ENCODE data around the gene KIAA0753.

DNA sequence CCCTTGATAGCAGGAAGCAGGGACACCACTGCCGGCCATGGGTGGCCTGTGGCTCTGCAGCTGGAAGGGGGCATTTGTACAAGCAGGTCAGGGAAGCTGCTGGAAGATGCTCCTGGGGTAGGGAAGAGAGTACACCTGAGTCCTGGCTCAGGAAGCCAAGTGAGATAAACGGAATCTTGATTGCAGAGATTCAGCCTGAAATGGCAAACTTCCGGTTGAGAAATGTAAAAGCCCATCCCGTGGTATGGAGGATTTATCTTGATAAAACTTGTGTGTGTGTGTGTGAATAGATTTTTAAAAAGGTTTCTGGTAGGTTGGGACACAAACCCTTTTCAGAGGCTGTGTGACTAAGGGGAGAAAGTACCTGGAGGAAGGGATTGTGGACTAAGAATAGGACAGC, 40.7 kb upstream of the KIAA0753 start:
- TF ChIP-seq, protein P1, sequence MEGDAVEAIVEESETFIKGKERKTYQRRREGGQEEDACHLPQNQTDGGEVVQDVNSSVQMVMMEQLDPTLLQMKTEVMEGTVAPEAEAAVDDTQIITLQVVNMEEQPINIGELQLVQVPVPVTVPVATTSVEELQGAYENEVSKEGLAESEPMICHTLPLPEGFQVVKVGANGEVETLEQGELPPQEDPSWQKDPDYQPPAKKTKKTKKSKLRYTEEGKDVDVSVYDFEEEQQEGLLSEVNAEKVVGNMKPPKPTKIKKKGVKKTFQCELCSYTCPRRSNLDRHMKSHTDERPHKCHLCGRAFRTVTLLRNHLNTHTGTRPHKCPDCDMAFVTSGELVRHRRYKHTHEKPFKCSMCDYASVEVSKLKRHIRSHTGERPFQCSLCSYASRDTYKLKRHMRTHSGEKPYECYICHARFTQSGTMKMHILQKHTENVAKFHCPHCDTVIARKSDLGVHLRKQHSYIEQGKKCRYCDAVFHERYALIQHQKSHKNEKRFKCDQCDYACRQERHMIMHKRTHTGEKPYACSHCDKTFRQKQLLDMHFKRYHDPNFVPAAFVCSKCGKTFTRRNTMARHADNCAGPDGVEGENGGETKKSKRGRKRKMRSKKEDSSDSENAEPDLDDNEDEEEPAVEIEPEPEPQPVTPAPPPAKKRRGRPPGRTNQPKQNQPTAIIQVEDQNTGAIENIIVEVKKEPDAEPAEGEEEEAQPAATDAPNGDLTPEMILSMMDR (IDR thresholded peaks at IDR 0.05; ENCODE audit: insufficient read depth, low read length, poor library complexity, severe bottlenecking) = no peak
- no peak for TF ChIP-seq EZH2phosphoT487 (conservative IDR thresholded peaks at IDR 0.05; ENCODE audit: low read length)
